HepG2 (cell line): ENCODE measurements around the gene FCN1. TPM values are rescaled to one million over a fixed set of nuclear protein-coding genes. Genes with fewer than 3 reads are reported as not detected.

Source experiments
- ATAC-seq: fragments of 200-7000 bp; cut with Tn5 transposase; 3 replicates; pipeline ENCODE4 v1.9.1; 2020; ENCODE audit warnings: mild to moderate bottlenecking, moderate library complexity
- BruUV-seq: library from RNA; stranded (reverse); fragments of 400-500 nt; replicated peaks from 2 replicates; lab custom pipeline; 2021; lab: Mats Ljungman, UMichigan
- CTCF ChIA-PET: fragments of 300-600 bp; formaldehyde crosslinking; extraction: SDS; loops from one replicate; lab custom pipeline; 2021; ENCODE audit warnings: low total read pairs, inconsistent platforms, low intra/inter-chr PET ratio; lab: Yijun Ruan, JAX
- POLR2A ChIA-PET: fragments of 350-600 bp; sonication (Branson Sonifier 250); formaldehyde crosslinking; loops from one replicate; lab custom pipeline; 2020; ENCODE audit warnings: antibody characterized with exemption, inconsistent platforms; lab: Yijun Ruan, JAX
- DNase-seq: peaks from one replicate; pipeline ENCODE4 v3.0.0-alpha.2; 2015; ENCODE audit warnings: low spot score
- FAIRE-seq: peaks from 3 replicates; lab custom pipeline; 2011; peaks lifted over from hg19 to GRCh38; lab: Jason Lieb, UNC
- H2AFZ ChIP-seq: one replicate; pipeline ENCODE4 v1.6.1; 2011; ENCODE audit warnings: low read length, inconsistent platforms
- H3K27ac ChIP-seq: fragments of 300-600 bp; 3 replicates; pipeline ENCODE4 v1.8.0; 2011; ENCODE audit warnings: mixed run types, mild to moderate bottlenecking, mixed read lengths, low read length, inconsistent platforms; ENCODE audit not compliant: insufficient read depth; ENCODE audit errors: extremely low read length
- H3K27me3 ChIP-seq, 2 experiments: fragments of 200-600 bp in 1 of 2; 2 replicates in 1 of 2; 3 replicates in 1 of 2; pipeline versions ENCODE4 v1.6.0 to v1.8.0; 2011; ENCODE audit warnings: low read length in 2 of 2, mild to moderate bottlenecking in 2 of 2, moderate library complexity in 2 of 2, inconsistent platforms in 1 of 2; ENCODE audit not compliant: insufficient read depth in 2 of 2, control insufficient read depth in 1 of 2
- H3K36me3 ChIP-seq, 2 experiments: fragments of 200-600 bp in 1 of 2; replicated peaks in 1 of 2; 2 replicates in 1 of 2; 3 replicates in 1 of 2; pipeline versions ENCODE4 v1.5.1 to v1.8.0; 2011; ENCODE audit warnings: low read length in 2 of 2, inconsistent platforms in 1 of 2; ENCODE audit not compliant: insufficient read depth in 2 of 2, control insufficient read depth in 1 of 2
- H3K4me1 ChIP-seq: 2 replicates; pipeline ENCODE4 v1.5.1; 2012; ENCODE audit warnings: low read length, inconsistent platforms; ENCODE audit not compliant: insufficient read depth
- H3K4me2 ChIP-seq: 2 replicates; pipeline ENCODE4 v1.6.0; 2011; ENCODE audit warnings: low read depth, low read length, inconsistent platforms
- H3K4me3 ChIP-seq, 3 experiments: fragments of 200-600 bp in 1 of 3; sonication (generic), shearing (Covaris generic) in 1 of 3; replicated peaks in 1 of 3; 2 replicates each; pipeline ENCODE4 v1.5.1; 2011 to 2016; ENCODE audit warnings: low read length in 3 of 3, inconsistent platforms in 2 of 3, low read depth in 2 of 3, mild to moderate bottlenecking in 2 of 3, control low read depth in 1 of 3, mixed read lengths in 1 of 3; ENCODE audit not compliant: insufficient read depth in 1 of 3
- H3K79me2 ChIP-seq: one replicate; pipeline ENCODE4 v1.6.1; 2011; ENCODE audit warnings: low read length, inconsistent platforms; ENCODE audit not compliant: insufficient read depth
- H3K9ac ChIP-seq: 2 replicates; pipeline ENCODE4 v1.6.0; 2011; ENCODE audit warnings: mild to moderate bottlenecking, low read depth, low read length, inconsistent platforms; ENCODE audit not compliant: insufficient read depth
- H3K9me3 ChIP-seq: 2 replicates; pipeline ENCODE4 v1.5.1; 2012; ENCODE audit warnings: mild to moderate bottlenecking, low read length
- H4K20me1 ChIP-seq: 2 replicates; pipeline ENCODE4 v1.6.0; 2011; ENCODE audit warnings: inconsistent platforms, mild to moderate bottlenecking, low read length, moderate library complexity; ENCODE audit not compliant: insufficient read depth
- CEBPB ChIP-seq: IDR thresholded peaks from 2 replicates; pipeline ENCODE4 v1.6.1; 2011; ENCODE audit warnings: low read depth, low read length, improper control_type of control experiment, borderline replicate concordance
- NFIB ChIP-seq: sonication (generic); formaldehyde crosslinking; IDR thresholded peaks from 2 replicates; pipeline ENCODE4 v1.9.0; 2021; ENCODE audit warnings: missing genetic modification reagents, mild to moderate bottlenecking, borderline replicate concordance
- ZNF160 ChIP-seq: sonication (generic); formaldehyde crosslinking; IDR thresholded peaks from 2 replicates; pipeline ENCODE4 v1.8.0; 2022; ENCODE audit warnings: mild to moderate bottlenecking, inconsistent platforms, missing genetic modification reagents
- WGBS: methylation state at CpG from one replicate; pipeline ENCODE4 v1.1.6; 2017; ENCODE audit warnings: low lambda C conversion rate; 5-methylcytosine and 5-hydroxymethylcytosine counted together
- in situ Hi-C: cut with HindIII; loops from 2 replicates; pipeline ENCODE4 v1.10.0; 2017; ENCODE audit warnings: low pct_unique_long_range_greater_than_20kb; ENCODE audit not compliant: extremely low pct_ligation_motif_present
- intact Hi-C: fragments of 100-400 bp; cut with micrococcal nuclease; formaldehyde crosslinking; loops from one replicate; pipeline ENCODE4 v1.10.0; 2022; ENCODE audit not compliant: unreplicated experiment
- polyA plus RNA-seq, 8 experiments: library from polyadenylated mRNA; depleted of rRNA in 3 of 8; stranded (reverse) in 7 of 8; unstranded in 1 of 8; fragments of >200 nt; fragmentation: Illumina TruSeq in 4 of 8; extraction: Trizol in 4 of 8; gene quantifications; 2 replicates each; pipeline versions ENCODE4 v1.2.1 to v1.2.3, GENCODE V29; 2011 to 2016; ENCODE audit warnings: low read depth in 4 of 8, missing spikeins in 1 of 8, mixed read lengths in 1 of 8; ENCODE audit not compliant: insufficient read depth in 1 of 8
- total RNA-seq, 5 experiments: library from RNA; depleted of rRNA; stranded (reverse); fragments of >200 nt; fragmentation: Illumina TruSeq; extraction: Trizol; gene quantifications; 2 replicates each; pipeline ENCODE4 v1.2.3, GENCODE V29; 2016; ENCODE audit warnings: low read depth in 1 of 5

FCN1 gene
- total and polyA plus RNA-seq, 2 of the 13 experiments (the other 11 are each of a cell fraction or from before 2014, with no cell fraction given), result not detected

DNA sequence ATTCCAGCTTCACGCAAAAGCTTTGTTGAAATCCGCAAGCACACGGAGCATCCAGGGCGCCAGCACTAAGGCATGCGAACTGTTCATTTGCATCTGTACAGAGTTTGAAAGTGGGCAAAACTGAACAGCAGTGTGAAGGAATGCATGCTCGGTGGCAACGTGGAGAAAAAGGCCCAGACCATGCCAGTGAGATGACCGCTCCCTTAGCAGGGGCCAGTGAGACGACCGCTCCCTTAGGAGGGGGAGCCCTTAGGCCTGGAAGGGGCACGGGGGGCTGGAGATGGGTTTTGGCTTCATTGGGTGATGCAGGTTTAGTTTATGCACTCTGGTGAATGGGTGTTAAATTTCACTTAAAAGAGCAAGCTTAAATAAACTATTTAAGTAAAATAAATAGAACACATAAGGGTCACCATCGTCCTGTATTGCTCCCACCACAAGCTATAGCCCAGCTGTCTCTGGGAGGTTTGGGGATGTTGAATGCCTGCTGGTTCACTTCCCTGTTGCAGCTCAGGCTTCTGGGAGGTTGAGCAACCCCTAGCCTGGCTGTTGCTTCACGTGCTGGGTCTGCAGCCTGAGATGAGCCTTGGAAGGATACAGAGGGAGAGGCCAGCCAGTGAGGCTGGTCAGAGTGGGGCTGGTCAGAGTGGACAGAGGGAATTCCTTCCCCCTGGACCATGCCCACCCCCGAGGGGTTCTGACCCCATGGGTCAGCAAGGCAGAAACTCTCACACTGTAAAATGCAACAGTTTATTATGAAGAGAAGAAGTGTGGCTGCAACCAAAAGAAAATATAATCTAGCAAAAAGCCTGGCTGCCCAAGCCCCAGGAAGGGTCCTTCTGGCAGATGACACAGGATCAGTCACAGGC lies 4.6 kb upstream of the FCN1 start:
- 19% methylated on average over 12 of the region's 14 CpGs for WGBS
- Histone ChIP-seq H3K9ac (no peak overlapping the region), H3K9me3 (no peaks in the 10 kb centered on the region), H2AFZ (no peak overlapping the region), H3K27ac (no peak overlapping the region), H3K4me3 (no peak overlapping the region), H3K79me2 (no peaks in the 10 kb centered on the region), H3K4me2 (no peak overlapping the region), H3K27me3 (peaks cover 0 to 13% of the 10 kb centered on the region in 2 experiments; a peak in 1 of 5 replicates), H3K4me1 (no peaks in the 10 kb centered on the region), H3K36me3 (no peaks in the 10 kb centered on the region), H4K20me1 (no peaks in the 10 kb centered on the region)
- in situ Hi-C loops, result no loop called here
- ATAC-seq, result no peak
- intact Hi-C loops, result no loop called here
- TF ChIP-seq NFIB (no peak), CEBPB (peak; percentile 21; the same call in 1 of the 2 replicates)
- no TSS peak for BruUV-seq
- DNase-seq, result no peak
- no peak for FAIRE-seq
- CTCF ChIA-PET, result no interaction called here
- POLR2A ChIA-PET, result no interaction called here

GRCh38 chr9:134919303-134919702 lies 1.6 kb upstream of the FCN1 start:
- Histone ChIP-seq H2AFZ (no peak overlapping the region), H4K20me1 (no peaks in the 10 kb centered on the region), H3K4me3 (no peak overlapping the region), H3K9me3 (no peaks in the 10 kb centered on the region), H3K4me1 (no peaks in the 10 kb centered on the region), H3K36me3 (no peaks in the 10 kb centered on the region), H3K27me3 (peaks cover 6 to 31% of the 10 kb centered on the region in 2 experiments; a peak in 4 of 5 replicates), H3K9ac (no peak overlapping the region), H3K79me2 (no peaks in the 10 kb centered on the region), H3K4me2 (no peak overlapping the region), H3K27ac (no peak overlapping the region)
- no peak for TF ChIP-seq ZNF160 (CRISPR knock-in tag)
- ATAC-seq (no peak), DNase-seq (no peak), FAIRE-seq (no peak)
- POLR2A ChIA-PET, result no interaction called here
- CTCF ChIA-PET, result no interaction called here
- intact Hi-C loops (no loop called here), in situ Hi-C loops (no loop called here)
- 36% methylated on average over 3 of the region's 3 CpGs for WGBS
- no TSS peak for BruUV-seq
